C4-2B (cell line): ENCODE measurements around the gene SLFN12L.
A peak's percentile ranks its signal among the peaks of the same experiment; 100 is the strongest.

Experiments
- H3K27ac ChIP-seq: fragments of 450-650 bp; 2 replicates; pipeline ENCODE4 v1.5.1; 2017
- CTCF ChIP-seq: fragments of 450-650 bp; conservative IDR thresholded peaks from 2 replicates; pipeline ENCODE4 v1.5.1; 2017; ENCODE audit warnings: mild to moderate bottlenecking
- ZFX ChIP-seq: fragments of 450-650 bp; IDR thresholded peaks from 2 replicates; pipeline ENCODE4 v1.6.1; 2017

The SLFN12L gene

GRCh38 chr17:35537601-35538141, at the start of gene SLFN12L:
Gene SLFN12L (minus strand): TSS chr17:35537678. CDS start chr17:35522364, 15,314 bp downstream.
- no peak within 1 kb of the TSS for H3K27ac ChIP-seq

GRCh38 chr17:35586569-35587073, 49.1 kb upstream of the SLFN12L start:
- H3K27ac ChIP-seq: peak overlapping the region; percentile 85
- no peak for TF ChIP-seq ZFX
- TF ChIP-seq CTCF: no peak

More at GRCh38 chr17:35537601-35538141, at the start of gene SLFN12L:
- TF ChIP-seq ZFX (no peak), CTCF (no peak)

GRCh38 chr17:35584061-35584460, 46.6 kb upstream of the SLFN12L start:
- H3K27ac ChIP-seq: no peak overlapping the region
- TF ChIP-seq CTCF (no peak), ZFX (no peak)

- H3K27ac ChIP-seq: peak overlapping the region; percentile 90
- TF ChIP-seq ZFX (peak; percentile 3; the same call in 1 of the 2 replicates), CTCF (no peak)
Observed at GRCh38 chr17:35578929-35579432, 41.5 kb upstream of the SLFN12L start.

- TF ChIP-seq ZFX: peak; percentile 80
- no peak for TF ChIP-seq CTCF
- H3K27ac ChIP-seq: peak within 1 kb of the TSS; percentile 90
Observed at GRCh38 chr17:35578197-35578928, 40.9 kb upstream of the SLFN12L start, which contains the start of gene PEX12. Gene PEX12 (minus strand): TSS chr17:35578571. CDS start chr17:35578021, 550 bp downstream.

- no peak for TF ChIP-seq ZFX
- no peak for TF ChIP-seq CTCF
- H3K27ac ChIP-seq: peak overlapping the region; percentile 90
Observed at GRCh38 chr17:35577830-35578196, 40.3 kb upstream of the SLFN12L start.

GRCh38 chr17:35575759-35576158, 38.3 kb upstream of the SLFN12L start:
- TF ChIP-seq ZFX (no peak), CTCF (no peak)
- no peak overlapping the region for H3K27ac ChIP-seq
